ENCODE results near the gene ABCB4.
A peak's percentile ranks its signal among the peaks of the same experiment; 100 is the strongest.

The ABCB4 gene

DNA sequence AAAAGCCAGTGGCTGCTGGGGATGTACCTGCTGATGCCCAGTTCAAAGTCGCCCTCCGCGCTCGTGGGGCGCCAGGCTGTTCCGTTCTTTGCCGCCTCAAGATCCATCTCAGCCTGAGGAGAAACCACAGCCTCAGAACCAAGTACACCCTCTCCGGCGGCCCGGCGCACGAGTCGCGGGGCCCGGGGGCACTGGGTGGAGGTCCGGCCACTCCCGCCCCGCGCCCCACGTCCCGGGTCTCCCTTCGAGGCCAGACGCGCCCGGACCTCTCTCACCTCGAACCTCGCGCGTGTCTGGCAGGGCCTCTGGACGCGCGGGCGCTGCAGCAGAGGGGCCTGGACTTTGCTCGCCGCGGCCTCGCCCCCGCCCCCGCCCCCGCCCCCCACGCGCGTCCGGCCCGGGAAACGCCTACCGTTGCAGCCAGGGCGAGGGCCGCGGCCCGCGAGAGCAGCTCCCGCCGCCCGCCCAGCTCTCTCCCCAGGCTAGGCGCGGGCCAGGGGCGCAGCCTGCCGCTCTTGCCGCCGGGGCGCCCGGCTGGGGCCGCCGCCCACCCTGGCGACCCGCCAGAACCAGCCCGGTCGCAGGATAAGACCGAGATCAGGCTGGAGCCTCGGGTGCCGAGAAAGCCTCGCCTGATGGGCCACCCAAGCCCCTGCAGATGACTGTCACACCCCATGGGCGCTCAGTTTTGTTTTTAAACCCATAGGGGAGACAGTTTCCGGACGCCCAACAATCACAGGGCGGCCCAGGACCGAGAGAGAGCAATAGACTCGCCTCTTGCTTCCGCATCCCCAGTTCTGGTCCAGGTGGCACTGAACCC, at the start of gene ABCB4:
ABCB4 (minus strand) TSS at position 322 of the 820 bp plus-strand sequence; CDS start at position 107, 215 bp downstream.
- no peak for DNase-seq

DNA sequence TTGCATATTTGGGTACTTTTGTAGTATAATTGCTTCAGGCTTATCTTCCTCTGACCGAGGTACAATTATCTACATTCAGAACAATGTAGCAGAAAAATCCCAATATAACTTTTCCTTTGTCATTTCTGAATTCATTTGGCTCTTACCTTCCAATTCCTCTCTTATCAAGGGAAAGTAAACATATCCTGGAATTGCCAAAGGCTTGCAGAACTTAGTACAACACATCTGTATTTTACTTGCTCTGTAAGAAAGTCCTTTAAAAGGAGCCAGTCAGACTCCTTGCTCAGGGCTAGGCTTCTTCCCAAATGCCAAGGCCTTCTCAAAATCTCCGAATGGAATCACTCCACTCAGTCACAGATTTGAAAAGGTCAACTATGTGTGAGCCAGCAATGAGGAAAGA, 43.3 kb upstream of the ABCB4 start:
- DNase-seq, result no peak

DNA sequence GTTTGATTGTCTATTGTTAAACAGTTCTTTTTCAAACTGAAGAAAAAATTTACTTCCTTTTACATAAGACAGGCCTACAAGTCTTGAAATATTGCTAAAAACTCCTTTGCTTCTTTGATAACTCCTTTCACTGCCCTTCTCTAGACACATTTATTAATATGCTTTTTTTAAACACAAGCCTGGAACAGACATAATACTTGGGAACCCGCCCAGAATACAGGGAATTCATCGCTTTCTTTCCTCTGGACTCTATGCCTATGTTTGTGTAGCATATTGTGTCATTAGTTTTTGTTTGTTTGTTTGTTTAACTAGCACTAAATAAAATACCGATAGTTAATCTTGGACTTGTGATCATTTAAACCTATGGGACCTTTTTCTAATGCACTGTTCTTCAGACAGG, 42.4 kb upstream of the ABCB4 start:
- DNase-seq, result no peak

DNA sequence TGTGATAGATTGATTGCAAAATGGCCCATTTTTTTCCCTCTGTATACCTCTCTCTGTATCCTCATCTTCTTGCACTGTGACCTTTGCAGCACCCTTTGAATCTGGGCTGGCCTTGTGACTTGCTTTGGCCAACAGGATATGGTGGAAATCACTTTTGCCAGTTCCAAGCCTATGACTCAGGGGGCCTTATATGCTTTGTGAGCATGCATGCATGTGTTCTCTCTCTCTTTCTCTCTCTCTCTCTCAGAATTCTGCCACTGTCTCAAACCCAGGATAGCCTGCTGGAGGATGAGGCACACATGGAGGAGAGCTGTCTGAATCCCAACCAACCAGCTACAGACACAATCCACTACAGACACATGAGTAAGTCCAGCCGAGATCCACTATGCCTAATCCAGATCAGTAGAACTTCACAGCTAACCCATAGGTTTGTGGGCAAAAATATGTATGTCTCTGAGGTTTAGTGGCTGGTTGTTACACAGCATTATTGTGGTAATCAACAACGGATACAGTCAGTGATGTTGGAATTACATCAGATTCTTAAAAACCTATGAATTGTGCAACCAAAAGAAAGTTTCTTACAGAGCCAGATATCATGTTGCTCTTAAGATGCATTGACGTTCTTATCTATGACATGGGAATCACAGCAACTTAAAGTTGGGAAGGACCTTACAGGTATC, 41.8 kb upstream of the ABCB4 start:
- DNase-seq, result no peak

DNA sequence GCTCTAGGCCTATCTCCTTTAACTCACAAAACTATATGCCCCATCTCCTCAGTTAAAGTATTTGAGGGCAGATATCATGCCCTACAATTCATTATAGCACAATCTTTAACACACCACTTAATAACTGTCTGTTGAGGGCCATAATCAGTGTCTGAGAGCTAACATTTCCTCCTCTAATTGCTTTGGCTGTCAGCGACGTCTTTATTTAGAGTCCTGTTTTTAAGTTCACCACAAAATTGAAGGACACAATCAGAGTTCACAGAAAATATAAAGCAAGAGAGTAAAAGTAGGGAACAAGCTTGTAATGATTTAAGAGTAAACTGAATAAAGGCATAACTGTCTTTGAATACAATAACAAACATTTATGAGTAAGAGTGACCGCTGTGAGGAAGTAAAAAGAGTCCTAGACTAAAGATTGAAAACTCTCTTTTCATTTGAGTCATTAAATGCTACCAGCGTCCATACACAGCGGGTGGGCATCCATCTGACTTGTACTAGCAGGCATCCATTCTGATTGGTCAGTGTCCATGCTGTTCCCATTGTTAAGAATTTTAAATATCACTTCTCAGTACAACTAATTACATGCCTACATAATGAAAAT, 38.4 kb upstream of the ABCB4 start:
- no peak for DNase-seq

DNA sequence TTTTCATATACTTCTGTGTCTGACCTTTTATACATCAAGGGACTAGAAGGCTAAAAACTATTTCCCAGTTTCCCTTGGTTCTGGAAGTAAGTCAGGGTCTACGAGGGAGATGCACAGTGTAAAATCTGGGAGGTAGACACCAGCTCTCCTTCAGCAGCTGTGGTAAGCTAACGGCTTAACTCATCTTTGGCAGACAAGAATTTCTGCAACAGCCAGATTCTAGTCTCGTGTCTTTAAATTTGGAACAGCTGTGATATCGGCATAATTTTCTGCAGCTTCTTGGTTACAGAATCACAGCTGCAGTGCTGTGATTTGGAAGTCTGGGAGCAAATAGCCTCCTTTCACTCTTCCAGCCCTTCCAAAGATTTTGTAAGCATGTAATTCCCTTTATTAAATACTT, 37.4 kb upstream of the ABCB4 start:
- DNase-seq, result no peak

DNA sequence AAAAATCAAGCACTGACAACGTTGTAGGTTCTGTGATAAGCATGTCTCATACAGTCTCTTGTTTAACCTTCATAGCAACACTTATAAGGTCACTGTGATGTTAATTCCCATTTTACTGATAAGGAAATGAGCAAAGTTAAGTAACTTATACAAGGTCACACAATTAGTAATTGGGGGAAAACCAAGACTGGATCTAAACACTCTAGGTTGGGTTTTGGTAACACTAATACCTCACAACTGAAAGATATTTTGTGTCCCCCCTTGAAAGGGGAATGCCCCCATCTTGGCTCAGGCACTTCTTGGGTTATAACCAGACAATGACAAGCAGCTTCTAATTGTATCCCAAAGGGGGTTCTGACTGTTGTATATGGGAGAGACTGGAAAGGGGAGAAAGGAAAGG, 36.0 kb upstream of the ABCB4 start:
- DNase-seq, result no peak

DNA sequence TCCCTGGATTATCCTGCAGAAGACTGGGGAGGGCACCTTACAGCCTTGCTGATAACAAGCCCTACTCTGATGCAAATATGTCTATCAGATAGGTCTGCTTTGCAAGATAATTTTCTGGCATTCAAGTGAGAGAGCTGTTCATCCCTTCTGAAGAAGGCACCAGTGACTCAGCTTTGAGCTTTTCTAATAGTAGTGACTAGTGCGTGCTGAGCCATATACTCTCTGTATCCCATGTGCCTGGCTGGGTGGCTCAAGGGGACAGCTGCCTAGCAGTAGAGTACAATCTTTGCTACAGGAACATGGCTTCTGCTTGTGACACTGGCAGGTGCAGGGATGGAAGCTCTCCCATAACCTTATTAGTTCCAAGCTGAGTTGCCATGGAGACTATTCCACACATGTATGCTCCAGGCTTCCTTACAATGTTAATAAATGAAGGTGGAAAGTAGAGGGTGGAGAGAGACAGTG, 35.0 kb upstream of the ABCB4 start:
- no peak for DNase-seq

DNA sequence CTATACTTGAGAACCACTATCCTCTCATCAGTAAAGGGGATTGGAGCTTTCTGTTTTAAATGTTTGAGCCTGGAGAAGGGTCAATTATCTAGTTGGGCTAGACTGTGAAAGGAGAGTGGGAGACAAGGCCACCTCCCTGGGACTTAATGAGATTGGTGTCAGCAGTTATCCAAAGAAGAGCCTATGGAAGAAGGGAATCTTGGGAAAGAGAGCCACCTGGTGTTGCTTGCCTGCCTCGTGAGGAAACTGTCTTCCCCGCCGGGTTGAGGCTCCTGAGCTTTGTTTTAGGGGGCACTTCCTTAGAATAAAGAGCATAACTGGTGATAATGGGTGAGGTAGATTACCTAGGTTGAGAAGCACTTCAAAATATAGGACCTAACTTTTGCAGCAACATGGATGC, 32.0 kb upstream of the ABCB4 start:
- DNase-seq, result no peak

DNA sequence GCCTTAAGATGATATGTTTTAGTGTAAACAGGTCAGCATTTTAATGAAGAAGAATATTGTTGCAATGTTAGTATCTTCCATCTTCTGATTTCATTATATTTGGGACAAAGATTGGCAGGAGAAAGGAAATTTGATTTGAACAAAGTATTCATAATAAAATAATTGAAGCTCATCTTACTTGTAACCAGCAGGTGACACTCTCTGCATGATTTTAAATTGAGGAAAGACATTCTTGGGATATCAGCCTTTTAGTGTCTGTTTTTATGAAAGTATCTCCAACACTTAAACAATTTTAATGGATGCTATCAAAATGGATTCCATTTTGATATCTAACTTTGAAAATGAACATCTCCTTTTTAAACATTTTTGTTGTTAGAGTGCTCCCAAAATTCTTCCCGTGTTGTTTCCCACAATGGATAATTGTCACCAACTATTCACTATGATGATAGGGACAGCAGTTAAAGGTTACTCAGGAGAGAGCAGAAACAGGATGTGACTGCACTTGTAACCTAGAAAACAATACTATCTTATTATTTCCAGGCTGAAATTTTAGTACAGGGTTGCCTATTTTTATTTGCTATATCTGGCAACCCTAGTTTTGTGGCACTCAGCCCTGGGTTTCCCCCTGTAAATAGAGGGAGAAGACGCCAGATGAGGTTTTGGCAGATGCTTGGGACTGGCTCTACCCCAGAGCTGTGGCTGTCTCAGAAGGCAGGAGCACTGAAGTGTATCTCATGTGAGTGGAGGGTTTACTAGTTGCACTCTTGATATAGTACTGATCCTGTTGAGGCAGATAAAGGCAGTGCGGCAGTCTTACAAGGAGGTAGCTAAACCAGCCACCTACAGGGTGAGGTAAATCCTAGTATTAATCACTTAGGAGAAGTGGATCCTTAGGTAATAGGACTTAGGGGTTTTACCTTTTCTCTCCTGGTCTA, 31.0 kb upstream of the ABCB4 start:
- DNase-seq, result peak; percentile 7

DNA sequence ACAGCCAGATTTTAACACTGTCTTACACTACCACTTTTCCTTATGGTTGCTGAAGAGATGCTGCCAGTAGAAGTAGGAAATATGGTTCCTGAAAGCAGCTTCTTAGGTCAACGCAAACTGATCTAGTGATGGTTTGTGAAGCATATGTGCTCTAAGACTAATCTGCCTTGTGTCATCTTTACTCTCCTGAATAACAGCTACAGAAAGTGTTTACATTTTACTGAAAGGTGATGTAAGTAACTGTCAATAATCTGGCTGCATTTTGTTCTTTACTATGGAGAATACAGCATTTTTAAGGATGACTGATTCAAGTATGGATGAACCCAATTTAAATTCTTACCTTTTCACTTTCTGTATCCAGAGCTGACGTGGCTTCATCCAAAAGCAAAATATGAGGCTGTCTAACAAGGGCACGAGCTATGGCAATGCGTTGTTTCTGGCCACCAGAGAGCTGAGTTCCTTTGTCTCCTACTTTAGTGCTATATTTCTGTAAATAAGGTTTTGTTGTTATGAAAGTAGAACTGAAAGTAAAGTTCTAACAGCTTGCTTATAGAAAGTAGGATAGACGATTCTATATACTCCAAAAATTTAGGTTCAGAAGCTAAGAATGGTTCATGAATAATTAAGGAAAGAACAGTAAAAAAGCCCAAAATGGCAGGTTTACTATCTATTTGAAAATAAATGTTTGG, 30.2 kb upstream of the ABCB4 start:
- no peak for DNase-seq

DNA sequence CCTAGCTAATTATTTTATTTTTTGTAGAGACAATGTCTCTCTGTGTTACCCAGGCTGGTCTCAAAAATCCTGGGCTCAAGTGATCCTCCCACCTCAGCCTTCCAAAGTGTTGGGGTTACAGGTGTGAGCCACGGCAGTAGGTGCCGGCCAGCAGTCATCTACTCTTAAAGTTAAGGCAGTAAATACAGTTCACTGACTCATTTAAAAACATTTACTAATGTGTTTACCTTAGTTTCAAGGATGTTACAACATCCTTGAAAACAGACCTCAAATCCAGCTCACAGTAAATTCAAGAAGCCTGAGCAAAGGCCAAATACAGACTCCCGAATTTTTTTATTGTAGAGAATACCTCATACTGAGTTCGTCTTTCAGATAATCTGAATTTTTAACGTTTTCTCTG, 29.6 kb upstream of the ABCB4 start:
- no peak for DNase-seq

DNA sequence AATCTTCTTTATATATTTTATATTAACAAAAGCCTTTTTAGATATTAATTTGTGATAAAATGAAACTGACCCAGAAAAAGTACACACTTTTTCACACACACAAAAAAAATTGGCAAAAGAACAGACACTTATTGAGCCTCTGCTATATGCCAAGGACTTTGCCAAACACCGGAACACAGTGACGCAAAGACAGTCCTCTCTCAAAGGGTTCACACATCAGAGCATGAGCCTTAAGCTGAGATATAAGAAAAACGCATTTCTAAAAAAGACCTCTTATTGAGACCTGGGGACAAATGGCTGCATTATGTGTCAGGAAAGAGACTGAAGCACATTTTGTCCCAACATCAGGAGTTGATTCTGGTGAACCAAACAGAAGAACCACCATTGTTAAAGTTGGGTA, 24.0 kb upstream of the ABCB4 start:
- no peak for DNase-seq

DNA sequence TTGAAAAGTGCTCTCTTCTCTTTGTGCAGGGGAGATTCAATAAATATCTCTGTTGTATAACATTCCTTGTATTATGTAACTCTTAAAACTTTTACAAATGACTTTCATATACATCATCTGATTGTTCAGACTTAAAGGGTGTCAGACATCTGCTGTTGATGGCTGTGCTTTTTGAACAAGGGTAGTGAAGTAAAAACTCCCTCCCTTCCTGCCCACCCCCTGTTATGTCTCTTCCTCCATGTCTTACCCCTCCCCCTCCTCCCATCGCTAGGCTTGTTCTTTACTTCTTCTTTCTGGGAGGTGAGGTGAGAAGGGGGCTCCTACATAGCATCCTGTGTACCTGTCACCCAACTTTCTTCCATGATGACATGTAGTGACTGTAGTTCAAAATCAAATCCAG, 23.4 kb upstream of the ABCB4 start:
- DNase-seq, result no peak

DNA sequence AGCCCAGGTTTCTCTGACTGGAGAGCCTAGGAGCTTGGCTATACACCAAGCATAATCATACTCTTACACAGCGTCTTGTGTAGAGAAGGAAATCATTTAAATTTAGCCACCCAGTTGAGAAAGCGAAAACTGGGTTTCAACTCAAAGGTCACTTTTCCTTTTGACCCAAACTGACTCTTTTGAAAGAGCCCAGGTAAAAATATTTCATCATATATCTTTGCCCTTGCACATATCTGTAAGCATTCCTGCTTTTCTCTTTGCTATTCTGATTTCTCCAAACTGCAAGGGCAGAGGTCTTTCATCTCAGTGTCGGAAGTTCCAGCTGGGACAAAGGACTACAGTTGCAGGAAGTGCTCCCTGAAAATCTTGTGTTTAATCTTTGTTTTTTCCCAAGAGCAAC, 22.0 kb upstream of the ABCB4 start:
- no peak for DNase-seq

DNA sequence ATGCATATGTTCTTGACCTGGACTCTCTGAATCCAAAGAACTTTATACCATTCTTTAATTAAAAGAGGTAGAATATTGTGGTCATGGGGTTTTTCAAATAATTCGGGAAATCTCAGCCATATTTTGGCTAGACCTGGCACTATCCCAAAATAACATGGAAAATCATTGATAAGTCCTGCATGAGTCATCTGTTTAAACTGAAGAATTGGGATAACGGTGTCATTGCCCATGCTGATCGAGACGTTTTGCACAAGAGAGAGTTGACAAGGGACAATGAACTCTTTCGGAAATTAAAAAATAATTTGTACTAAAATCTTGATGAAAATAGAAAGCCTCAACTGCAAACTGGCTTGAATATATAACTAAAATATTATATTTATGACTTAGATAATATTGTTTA, 19.9 kb upstream of the ABCB4 start:
- DNase-seq, result no peak

DNA sequence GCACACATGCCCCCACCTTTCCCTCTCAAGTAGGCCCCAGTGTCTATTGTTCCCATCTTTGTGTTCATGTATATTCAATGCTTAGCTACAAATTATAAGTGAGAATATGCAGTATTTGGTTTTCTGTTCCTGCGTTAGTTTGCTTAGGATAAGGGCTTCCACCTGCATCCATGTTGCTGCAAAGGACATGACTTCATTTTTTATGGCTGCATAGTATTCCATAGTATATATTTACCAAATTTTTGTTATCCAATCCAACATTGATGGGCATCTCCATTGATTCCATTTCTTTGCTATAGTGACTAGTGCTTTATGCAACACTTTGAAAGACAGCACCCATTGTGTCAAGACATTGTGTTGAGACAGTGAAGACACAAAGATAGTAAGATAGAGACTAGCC, 19.0 kb upstream of the ABCB4 start:
- no peak for DNase-seq

DNA sequence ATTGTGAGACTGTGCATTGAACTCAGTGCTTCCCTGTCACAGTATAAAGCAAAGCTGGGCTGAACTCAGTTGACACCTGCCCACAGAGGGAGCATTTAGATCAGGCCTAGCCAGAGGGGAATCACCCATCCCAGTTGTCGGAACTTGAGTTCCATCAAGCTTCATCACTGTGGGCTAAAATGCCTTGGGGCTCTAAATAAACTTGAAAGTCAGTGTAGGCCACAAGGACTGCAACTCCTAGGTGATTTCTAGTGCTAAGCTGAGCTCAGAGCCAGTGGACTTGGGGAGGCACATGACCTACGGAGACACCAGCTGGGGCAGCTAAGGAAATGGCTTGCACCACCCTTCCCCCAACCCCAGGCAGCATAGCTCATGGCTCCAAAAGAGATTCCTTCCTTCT, 7.7 kb upstream of the ABCB4 start:
- no peak for DNase-seq

DNA sequence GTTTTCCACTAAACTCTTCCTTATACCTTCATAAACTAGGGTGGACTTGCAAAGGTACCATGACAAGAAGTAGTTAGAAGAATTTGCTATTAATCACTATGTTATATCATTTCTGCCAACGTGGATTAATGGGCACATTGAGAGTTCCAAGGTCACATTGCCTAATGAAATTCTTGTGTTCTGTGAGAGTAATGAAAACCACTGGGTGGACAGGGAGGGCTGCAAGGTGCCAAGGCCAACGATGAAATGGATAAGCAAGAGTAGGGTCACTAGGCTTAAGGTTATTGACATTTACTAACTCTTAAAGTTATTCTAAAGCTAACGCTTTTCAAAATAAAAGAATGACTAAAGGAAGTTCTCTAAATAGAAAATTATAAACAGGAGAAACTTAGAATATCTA, 6.6 kb upstream of the ABCB4 start:
- no peak for DNase-seq

DNA sequence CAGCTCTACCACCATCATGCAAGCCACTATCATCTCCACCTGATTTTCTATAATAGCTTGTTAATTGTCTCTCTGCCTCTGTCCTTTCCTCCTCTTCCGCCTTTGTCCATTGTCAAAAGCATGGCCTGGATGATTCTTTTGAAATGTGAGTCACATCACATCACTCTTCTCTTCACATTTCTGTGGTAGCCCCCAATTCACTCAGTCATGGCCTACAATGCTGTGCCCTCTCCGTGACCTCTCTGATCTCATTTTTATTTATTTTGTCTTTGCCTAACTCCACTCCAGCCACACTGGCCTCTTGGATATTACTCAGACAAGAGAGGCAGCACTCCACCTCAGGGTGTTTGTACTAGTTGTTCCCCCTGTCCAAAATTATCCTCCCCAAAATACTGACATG, 4.9 kb upstream of the ABCB4 start:
- no peak for DNase-seq

DNA sequence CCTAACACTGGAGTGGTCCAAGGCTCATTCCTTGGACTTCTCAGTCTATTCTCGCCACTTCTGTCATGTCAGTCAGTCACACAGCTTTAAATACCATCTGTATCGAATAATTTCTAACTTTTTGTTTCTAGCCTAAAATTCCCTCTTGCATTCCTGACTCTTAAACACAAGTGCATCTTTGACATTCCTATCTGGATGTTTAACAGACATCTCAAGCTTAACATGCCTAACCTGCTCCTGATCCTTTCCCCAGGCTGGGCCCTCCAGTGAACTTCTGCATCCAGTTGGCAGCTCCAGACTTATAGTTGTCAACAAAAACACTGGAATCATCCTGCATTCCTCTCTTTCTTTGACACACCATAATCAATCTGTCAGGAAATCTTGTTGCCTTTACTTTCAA, 4.5 kb upstream of the ABCB4 start:
- DNase-seq, result no peak

DNA sequence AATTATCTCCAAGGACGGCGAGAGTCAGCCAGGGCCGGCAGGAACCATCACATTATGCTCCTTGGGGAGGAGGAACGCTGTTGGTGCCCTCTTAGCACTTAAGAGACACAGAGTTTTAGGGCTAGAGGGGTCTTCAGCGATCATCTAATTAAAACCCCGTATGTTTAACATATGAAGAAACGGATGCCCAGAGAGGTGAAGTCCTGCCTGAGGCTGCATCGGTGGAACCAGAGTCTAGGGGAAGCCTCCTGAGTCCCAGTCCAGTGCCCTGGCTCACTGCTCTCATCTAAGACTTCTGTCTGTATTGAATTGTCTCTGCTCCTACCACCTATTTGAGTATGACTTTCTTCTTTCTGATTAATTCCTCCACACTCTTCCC, 688 bp upstream of the ABCB4 start:
- no peak for DNase-seq
